ENCODE results near the gene SCYGR3. TPM values are rescaled to one million over a fixed set of nuclear protein-coding genes. Genes with fewer than 3 reads are reported as not detected.

Gene SCYGR3
- total RNA-seq (2021) = not detected in 2 replicates
- long read RNA-seq = 0 reads

- Histone ChIP-seq H3K23me2 (ENCODE audit: insufficient read length, low read depth, low read length, poor library complexity, severe bottlenecking) (no peaks in the 10 kb centered on the region), H4K91ac (ENCODE audit: insufficient read length, low read depth, low read length) (no peak within 1 kb of the TSS), H2AK5ac (ENCODE audit: insufficient read length, low read length) (no peak within 1 kb of the TSS), H3K9me3 (ENCODE audit: control insufficient read depth, low read depth, low read length) (no peaks in the 10 kb centered on the region), H2BK120ac (ENCODE audit: low read depth, low read length, poor library complexity, severe bottlenecking) (no peak within 1 kb of the TSS), H3K18ac (ENCODE audit: insufficient read length, low read depth, low read length) (no peak within 1 kb of the TSS), H3T11ph (ENCODE audit: low read length) (no peak within 1 kb of the TSS), H3K4me2 (ENCODE audit: insufficient read depth, insufficient read length, low read length) (no peak within 1 kb of the TSS), H3K9ac (ENCODE audit: extremely low read depth, insufficient read length, low read length) (no peak within 1 kb of the TSS), H3K4me1 (ENCODE audit: insufficient read depth, low read length) (0 out of 2 replicates have a peak, but pooled peaks cover 5% of the 10 kb centered on the region), H2BK5ac (ENCODE audit: insufficient read length, low read length) (no peak within 1 kb of the TSS), H3K23ac (ENCODE audit: insufficient read length, low read depth, low read length) (no peak within 1 kb of the TSS), H3K4ac (ENCODE audit: low read depth, low read length) (no peak within 1 kb of the TSS), H3K79me1 (ENCODE audit: insufficient read depth, low read depth, low read length, poor library complexity, severe bottlenecking) (no peaks in the 10 kb centered on the region), H3K14ac (ENCODE audit: insufficient read depth, low read length) (no peak within 1 kb of the TSS; the same call in 1 of the 2 replicates), H3K56ac (ENCODE audit: insufficient read length, low read depth, low read length) (no peak within 1 kb of the TSS), H2BK20ac (ENCODE audit: low read depth, low read length, poor library complexity, severe bottlenecking) (no peak within 1 kb of the TSS), H4K8ac (replicated peaks; ENCODE audit: insufficient read length, low read depth, low read length) (no peak within 1 kb of the TSS), H3K27ac (ENCODE audit: insufficient read length, low read depth, low read length) (no peak within 1 kb of the TSS), H2BK15ac (ENCODE audit: low read depth, low read length) (no peak within 1 kb of the TSS), H3K27me3 (ENCODE audit: insufficient read depth, low read length) (no peaks in the 10 kb centered on the region; the same call in 1 of the 2 replicates), H4K20me1 (ENCODE audit: control insufficient read depth, insufficient read depth, insufficient read length) (no peaks in the 10 kb centered on the region), H4K5ac (ENCODE audit: insufficient read length, low read depth, low read length) (no peak within 1 kb of the TSS), H2AFZ (ENCODE audit: low read length) (no peak within 1 kb of the TSS), H3K79me2 (ENCODE audit: insufficient read depth, low read length) (no peaks in the 10 kb centered on the region), H2BK12ac (ENCODE audit: insufficient read length, low read depth, low read length) (no peak within 1 kb of the TSS)
- no peak within 1 kb of the TSS for H3K27ac Mint-ChIP-seq
- TF ChIP-seq, protein P1, sequence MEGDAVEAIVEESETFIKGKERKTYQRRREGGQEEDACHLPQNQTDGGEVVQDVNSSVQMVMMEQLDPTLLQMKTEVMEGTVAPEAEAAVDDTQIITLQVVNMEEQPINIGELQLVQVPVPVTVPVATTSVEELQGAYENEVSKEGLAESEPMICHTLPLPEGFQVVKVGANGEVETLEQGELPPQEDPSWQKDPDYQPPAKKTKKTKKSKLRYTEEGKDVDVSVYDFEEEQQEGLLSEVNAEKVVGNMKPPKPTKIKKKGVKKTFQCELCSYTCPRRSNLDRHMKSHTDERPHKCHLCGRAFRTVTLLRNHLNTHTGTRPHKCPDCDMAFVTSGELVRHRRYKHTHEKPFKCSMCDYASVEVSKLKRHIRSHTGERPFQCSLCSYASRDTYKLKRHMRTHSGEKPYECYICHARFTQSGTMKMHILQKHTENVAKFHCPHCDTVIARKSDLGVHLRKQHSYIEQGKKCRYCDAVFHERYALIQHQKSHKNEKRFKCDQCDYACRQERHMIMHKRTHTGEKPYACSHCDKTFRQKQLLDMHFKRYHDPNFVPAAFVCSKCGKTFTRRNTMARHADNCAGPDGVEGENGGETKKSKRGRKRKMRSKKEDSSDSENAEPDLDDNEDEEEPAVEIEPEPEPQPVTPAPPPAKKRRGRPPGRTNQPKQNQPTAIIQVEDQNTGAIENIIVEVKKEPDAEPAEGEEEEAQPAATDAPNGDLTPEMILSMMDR (conservative IDR thresholded peaks at IDR 0.05) = no peak
- peaks cover 8% of the 10 kb centered on the region for H3K27me3 Mint-ChIP-seq (ENCODE audit: low read depth)
- no peak for DNase-seq
- H3K9me3 Mint-ChIP-seq = no peaks in the 10 kb centered on the region; a peak in 1 of 5 replicates
- H3K36me3 Mint-ChIP-seq (ENCODE audit: insufficient read depth in 1 of 3, low read depth in 3 of 3) = no peaks in the 10 kb centered on the region
- WGBS (ENCODE audit: extremely low coverage, insufficient read length, low lambda C conversion rate) = no CpG with 5 or more reads among the region's 4 CpGs
- H3K4me1 Mint-ChIP-seq = peaks cover 17 to 18% of the 10 kb centered on the region in 2 experiments
- no peak within 1 kb of the TSS for H3K4me3 Mint-ChIP-seq
These were observed at the start of gene SCYGR3 for GRCh38 chr2:227614740-227615139. Gene SCYGR3, minus strand, starts transcription at chr2:227614840. Its CDS starts 0 bp downstream, at chr2:227614840.
